Naive thymus-derived CD4-positive, alpha-beta T cell (primary cell): Measurements from ENCODE around the gene TTLL9. TPM values are rescaled to one million over a fixed set of nuclear protein-coding genes. Genes with fewer than 3 reads are reported as not detected.
"Not testable (repeated sequence)": the region's sequence is repeated elsewhere in the genome, so short reads cannot be mapped to it uniquely, and the experiment has no call there.

Experiments used
- ATAC-seq: fragments of 150-1000 bp; cut with Tn5 transposase; 2 replicates; pipeline ENCODE4 v1.10.0; 2021; ENCODE audit warnings: mild to moderate bottlenecking, moderate library complexity
- CTCF ChIA-PET: fragments of 350-600 bp; sonication (Branson Sonifier 250); formaldehyde crosslinking; loops from one replicate; lab custom pipeline; 2021; ENCODE audit warnings: antibody characterized with exemption; lab: Charles Lee
- POLR2A ChIA-PET: fragments of 350-600 bp; sonication (Branson Sonifier 250); formaldehyde crosslinking; loops from one replicate; lab custom pipeline; 2021; ENCODE audit warnings: antibody characterized with exemption, inconsistent platforms; lab: Charles Lee
- DNase-seq, 9 donors: peaks; one replicate each; pipeline versions ENCODE4 v3.0.0 to v3.0.0-alpha.2; 2020 to 2022; ENCODE audit warnings: mixed read lengths in 1 of 9
- H3K27ac ChIP-seq: one replicate; pipeline ENCODE4 v1.7.0; 2013; ENCODE audit warnings: mild to moderate bottlenecking, low read depth, low read length, moderate library complexity
- H3K27me3 ChIP-seq, 2 donors: one replicate each; pipeline ENCODE4 v1.7.0; 2013; ENCODE audit warnings: low read length in 2 of 2, mild to moderate bottlenecking in 2 of 2, moderate library complexity in 2 of 2; ENCODE audit not compliant: control insufficient read depth in 2 of 2, insufficient read depth in 2 of 2
- H3K36me3 ChIP-seq, 3 experiments: 1 replicate in 2 of 3; 2 replicates in 1 of 3; pipeline ENCODE4 v1.7.0; 2013; ENCODE audit warnings: low read length in 3 of 3, mild to moderate bottlenecking in 3 of 3, moderate library complexity in 1 of 3; ENCODE audit not compliant: insufficient read depth in 3 of 3, control insufficient read depth in 2 of 3
- H3K4me1 ChIP-seq, 2 donors: one replicate each; pipeline ENCODE4 v1.7.0; 2013; ENCODE audit warnings: low read length in 2 of 2, mild to moderate bottlenecking in 2 of 2, moderate library complexity in 1 of 2; ENCODE audit not compliant: control insufficient read depth in 2 of 2, insufficient read depth in 2 of 2
- H3K4me3 ChIP-seq: 2 replicates; pipeline ENCODE4 v1.7.0; 2013; ENCODE audit warnings: mild to moderate bottlenecking, low read length
- H3K9me3 ChIP-seq, 3 experiments: 1 replicate in 2 of 3; 2 replicates in 1 of 3; pipeline ENCODE4 v1.7.0; 2013; ENCODE audit warnings: low read length in 3 of 3; ENCODE audit not compliant: control insufficient read depth in 2 of 3
- H3K27ac Mint-ChIP-seq, 9 donors: one replicate each; pipeline ENCODE4 v1.8.0; 2020 to 2022; ENCODE audit warnings: mixed read lengths in 9 of 9, mild to moderate bottlenecking in 8 of 9, moderate library complexity in 5 of 9, inconsistent platforms in 2 of 9
- H3K27me3 Mint-ChIP-seq, 5 donors: one replicate each; pipeline ENCODE4 v1.8.0; 2021 to 2022; ENCODE audit warnings: mixed read lengths in 5 of 5, mild to moderate bottlenecking in 1 of 5
- H3K36me3 Mint-ChIP-seq, 5 donors: one replicate each; pipeline ENCODE4 v1.8.0; 2020 to 2022; ENCODE audit warnings: mixed read lengths in 5 of 5, mild to moderate bottlenecking in 3 of 5, inconsistent platforms in 1 of 5
- H3K4me1 Mint-ChIP-seq, 7 donors: one replicate each; pipeline ENCODE4 v1.8.0; 2020 to 2022; ENCODE audit warnings: mixed read lengths in 7 of 7, mild to moderate bottlenecking in 3 of 7, inconsistent platforms in 1 of 7
- H3K4me3 Mint-ChIP-seq, 10 donors: one replicate each; pipeline ENCODE4 v1.8.0; 2020 to 2022; ENCODE audit warnings: mild to moderate bottlenecking in 10 of 10, mixed read lengths in 10 of 10, moderate library complexity in 6 of 10, inconsistent platforms in 2 of 10
- H3K9me3 Mint-ChIP-seq, 11 donors: one replicate each; pipeline ENCODE4 v1.8.0; 2020 to 2022; ENCODE audit warnings: mixed read lengths in 11 of 11, mild to moderate bottlenecking in 4 of 11, inconsistent platforms in 1 of 11, moderate library complexity in 1 of 11
- intact Hi-C, 2 donors: fragments of 100-400 bp; cut with micrococcal nuclease; formaldehyde crosslinking; loops; one replicate each; pipeline ENCODE4 v1.15.1; 2023
- polyA plus RNA-seq, 2 donors: library from polyadenylated mRNA; unstranded; fragments of 300-500 nt; fragmentation: Illumina TruSeq; gene quantifications; one replicate each; pipeline ENCODE4 v1.2.3, GENCODE V29; 2021
- total RNA-seq, 6 experiments: library from RNA in 5 of 6; stranded (reverse) in 5 of 6; gene quantifications; 1 replicate in 5 of 6; 2 replicates in 1 of 6; pipeline ENCODE4 v1.2.3 and lab custom pipeline; 2021 to 2026

Gene TTLL9
- total and polyA plus RNA-seq, 7 experiments from 2014 or later, result not detected

DNA sequence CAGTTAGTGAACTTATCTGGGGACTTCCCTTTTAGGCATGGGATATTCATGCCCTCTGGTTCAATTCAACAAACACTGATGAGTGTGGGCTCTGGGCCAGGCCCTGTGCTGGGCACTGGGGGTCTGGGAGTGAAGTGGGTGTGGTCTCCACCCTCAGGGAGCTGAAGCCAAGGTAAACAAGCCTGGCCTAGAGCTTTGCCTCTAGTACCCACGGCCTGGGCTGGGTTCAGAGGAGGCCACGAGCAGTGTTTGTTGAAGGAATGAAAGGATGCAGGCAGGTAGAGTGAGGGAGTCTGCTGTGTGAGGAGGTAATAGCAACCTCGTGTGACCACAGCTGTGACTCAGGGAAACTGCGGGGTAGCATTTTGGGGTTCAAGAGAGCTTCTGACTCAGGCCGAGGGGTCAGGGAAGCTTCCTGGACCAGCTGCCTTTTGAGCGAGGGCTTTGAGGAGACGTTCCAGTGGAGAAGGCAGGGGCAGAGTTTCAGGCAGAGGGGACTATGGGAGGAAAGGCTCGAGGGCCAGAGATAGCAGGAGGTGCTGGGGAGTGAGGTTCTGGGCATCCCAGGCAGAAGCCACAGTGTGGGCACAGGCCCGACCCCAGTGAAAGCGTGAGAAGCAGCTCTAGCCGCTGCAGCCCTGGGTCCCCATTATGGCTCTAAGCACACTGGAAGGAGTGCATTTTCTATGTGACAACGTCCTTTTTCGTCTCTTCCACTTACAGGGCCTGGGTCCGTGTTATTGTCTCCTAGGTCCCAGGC, 45.7 kb upstream of the TTLL9 start:
- no peak overlapping the region for H3K4me3 Mint-ChIP-seq
- Histone ChIP-seq H3K27me3 (no peaks in the 10 kb centered on the region), H3K4me1 (peaks cover 0 to 4% of the 10 kb centered on the region in 2 donors), H3K36me3 (no peaks in the 10 kb centered on the region), H3K4me3 (no peak overlapping the region), H3K9me3 (no peaks in the 10 kb centered on the region), H3K27ac (no peak overlapping the region)
- ATAC-seq (no peak), DNase-seq (no peak)
- H3K27me3 Mint-ChIP-seq, result peaks cover 0 to 4% (median 0%) of the 10 kb centered on the region in 5 donors
- no peaks in the 10 kb centered on the region for H3K36me3 Mint-ChIP-seq
- ChIA-PET POLR2A (no interaction called here), CTCF (interaction anchor here (1.2 to 3.4 kb wide), 2 partner anchors 127 to 206 kb away, joined by 3 to 35 read pairs; partner anchors contain the start of gene PDRG1)
- H3K4me1 Mint-ChIP-seq, result peaks cover 0 to 9% (median 0%) of the 10 kb centered on the region in 7 donors
- H3K9me3 Mint-ChIP-seq, result no peaks in the 10 kb centered on the region
- no peak overlapping the region for H3K27ac Mint-ChIP-seq
- intact Hi-C loops, result no loop called here

DNA sequence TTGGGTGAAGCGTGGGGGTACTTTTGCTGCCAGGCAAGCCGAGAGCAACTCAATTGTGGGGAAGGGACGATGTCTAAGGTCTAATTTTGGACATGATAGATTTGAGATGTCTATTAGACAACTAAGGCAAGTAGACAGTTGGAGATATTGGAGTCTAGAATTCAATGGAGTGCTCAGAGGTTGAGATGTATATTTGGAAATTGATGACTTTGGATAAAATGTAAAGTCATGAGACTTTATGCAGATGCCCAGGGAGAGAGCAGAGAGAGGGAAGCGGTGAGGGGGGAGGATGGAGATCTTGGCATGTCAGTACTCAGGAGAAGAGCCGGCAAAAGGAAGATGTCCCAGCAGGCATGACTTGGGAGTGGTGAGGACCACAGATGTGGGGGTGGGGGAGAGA, 44.4 kb upstream of the TTLL9 start:
- ChIA-PET CTCF (no interaction called here), POLR2A (no interaction called here)
- H3K9me3 Mint-ChIP-seq, result no peaks in the 10 kb centered on the region

DNA sequence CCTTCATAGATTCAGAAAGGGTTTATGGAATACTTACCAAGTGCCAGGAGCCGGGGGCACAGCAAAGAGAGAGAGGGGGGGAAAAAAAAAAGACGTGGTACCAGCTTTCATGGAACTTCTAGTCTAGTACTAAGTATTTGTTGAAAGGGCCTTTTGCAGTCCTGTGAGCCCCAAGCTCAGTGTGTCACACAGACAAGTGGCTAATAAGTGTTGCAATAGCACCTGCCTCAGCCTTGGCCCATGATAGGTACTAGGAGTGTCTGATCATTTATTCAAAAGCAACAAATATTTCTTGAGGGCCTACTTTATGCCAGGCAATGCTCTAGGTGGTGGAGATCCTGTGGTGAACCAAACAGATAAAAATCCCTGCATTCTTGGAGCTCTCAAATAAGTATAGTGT, 43.4 kb upstream of the TTLL9 start:
- peaks cover 0 to 9% (median 0%) of the 10 kb centered on the region in 7 donors for H3K4me1 Mint-ChIP-seq
- ChIA-PET POLR2A (no interaction called here), CTCF (no interaction called here)
- H3K27me3 Mint-ChIP-seq, result peaks cover 0 to 3% (median 0%) of the 10 kb centered on the region in 5 donors
- H3K9me3 ChIP-seq, result no peaks in the 10 kb centered on the region
- no peaks in the 10 kb centered on the region for H3K36me3 ChIP-seq
- H3K27ac Mint-ChIP-seq, result no peak overlapping the region
- DNase-seq, result no peak
- no peak for ATAC-seq
- no peak overlapping the region for H3K4me3 ChIP-seq
- intact Hi-C loops, result no loop called here
- no peaks in the 10 kb centered on the region for H3K9me3 Mint-ChIP-seq
- no peak overlapping the region for H3K4me3 Mint-ChIP-seq
- no peaks in the 10 kb centered on the region for H3K27me3 ChIP-seq
- H3K4me1 ChIP-seq, result peaks cover 0 to 4% of the 10 kb centered on the region in 2 donors
- H3K27ac ChIP-seq, result no peak overlapping the region
- no peaks in the 10 kb centered on the region for H3K36me3 Mint-ChIP-seq

More for the DNA sequence above, 44.4 kb upstream of the TTLL9 start:
- no peak for DNase-seq
- Histone ChIP-seq H3K9me3 (no peaks in the 10 kb centered on the region), H3K36me3 (no peaks in the 10 kb centered on the region), H3K4me3 (no peak overlapping the region), H3K27ac (no peak overlapping the region), H3K4me1 (peaks cover 0 to 4% of the 10 kb centered on the region in 2 donors), H3K27me3 (no peaks in the 10 kb centered on the region)
- intact Hi-C loops, result no loop called here
- no peaks in the 10 kb centered on the region for H3K36me3 Mint-ChIP-seq
- peaks cover 0 to 9% (median 0%) of the 10 kb centered on the region in 7 donors for H3K4me1 Mint-ChIP-seq
- no peak for ATAC-seq
- no peak overlapping the region for H3K27ac Mint-ChIP-seq
- peaks cover 0 to 4% (median 0%) of the 10 kb centered on the region in 5 donors for H3K27me3 Mint-ChIP-seq
- H3K4me3 Mint-ChIP-seq, result no peak overlapping the region

DNA sequence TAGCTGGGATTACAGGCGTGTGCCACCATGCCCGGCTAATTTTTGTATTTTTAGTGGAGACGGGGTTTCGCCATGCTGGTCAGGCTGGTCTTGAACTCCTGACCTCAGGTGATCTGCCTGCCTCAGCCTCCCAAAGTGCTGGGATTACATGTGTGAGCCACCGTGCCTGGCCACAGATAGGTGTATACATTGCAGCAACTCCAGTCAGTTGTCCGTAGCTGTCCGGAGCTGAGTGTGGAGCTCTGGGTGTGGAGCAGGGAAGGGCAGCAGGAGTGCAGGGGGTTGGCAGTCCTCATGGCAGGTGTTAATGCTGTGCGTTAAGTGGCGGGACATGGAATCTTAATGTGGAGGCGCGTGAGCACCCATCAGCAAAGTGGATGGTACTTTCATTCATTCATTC, 42.4 kb upstream of the TTLL9 start:
- CTCF ChIA-PET, H3K36me3 ChIP-seq, H3K36me3 Mint-ChIP-seq: not testable (repeated sequence)

DNA sequence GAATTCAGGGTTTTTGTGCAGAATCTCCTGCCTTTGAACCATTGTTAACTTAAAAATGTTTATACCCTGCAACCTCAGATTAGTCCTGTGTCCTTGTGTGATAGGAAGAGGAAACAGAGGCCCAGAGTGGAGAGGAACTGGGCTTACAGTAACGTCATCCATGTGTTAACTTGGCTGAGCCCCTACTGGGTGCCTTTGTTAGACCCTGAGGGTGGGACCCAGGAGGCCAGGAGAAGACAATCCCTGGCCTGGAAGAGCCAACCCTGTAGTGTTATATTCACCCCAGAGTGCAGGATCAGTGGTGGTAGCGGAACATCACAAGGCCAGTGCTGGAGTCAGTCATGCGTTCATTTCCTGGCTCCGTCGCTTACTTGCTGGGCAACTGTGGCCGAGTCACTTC, 40.7 kb upstream of the TTLL9 start:
- DNase-seq (no peak), ATAC-seq (no peak)
- Mint-ChIP-seq H3K36me3 (no peaks in the 10 kb centered on the region), H3K9me3 (no peaks in the 10 kb centered on the region), H3K27ac (no peak overlapping the region), H3K4me1 (peaks cover 0 to 4% (median 0%) of the 10 kb centered on the region in 7 donors), H3K27me3 (peaks cover 0 to 4% (median 0%) of the 10 kb centered on the region in 5 donors), H3K4me3 (no peak overlapping the region)
- ChIA-PET CTCF (no interaction called here), POLR2A (no interaction called here)
- H3K36me3 ChIP-seq, result no peaks in the 10 kb centered on the region
- no peak overlapping the region for H3K4me3 ChIP-seq
- no peaks in the 10 kb centered on the region for H3K27me3 ChIP-seq
- no peaks in the 10 kb centered on the region for H3K4me1 ChIP-seq
- intact Hi-C loops, result no loop called here
- no peaks in the 10 kb centered on the region for H3K9me3 ChIP-seq
- H3K27ac ChIP-seq, result no peak overlapping the region

More for the DNA sequence above, 42.4 kb upstream of the TTLL9 start:
- ATAC-seq, H3K27me3 Mint-ChIP-seq, H3K4me1 ChIP-seq, H3K4me1 Mint-ChIP-seq, H3K9me3 ChIP-seq, H3K4me3 Mint-ChIP-seq, H3K27me3 ChIP-seq, H3K27ac ChIP-seq, H3K27ac Mint-ChIP-seq, H3K4me3 ChIP-seq, intact Hi-C loops, POLR2A ChIA-PET, DNase-seq, H3K9me3 Mint-ChIP-seq: not testable (repeated sequence)

DNA sequence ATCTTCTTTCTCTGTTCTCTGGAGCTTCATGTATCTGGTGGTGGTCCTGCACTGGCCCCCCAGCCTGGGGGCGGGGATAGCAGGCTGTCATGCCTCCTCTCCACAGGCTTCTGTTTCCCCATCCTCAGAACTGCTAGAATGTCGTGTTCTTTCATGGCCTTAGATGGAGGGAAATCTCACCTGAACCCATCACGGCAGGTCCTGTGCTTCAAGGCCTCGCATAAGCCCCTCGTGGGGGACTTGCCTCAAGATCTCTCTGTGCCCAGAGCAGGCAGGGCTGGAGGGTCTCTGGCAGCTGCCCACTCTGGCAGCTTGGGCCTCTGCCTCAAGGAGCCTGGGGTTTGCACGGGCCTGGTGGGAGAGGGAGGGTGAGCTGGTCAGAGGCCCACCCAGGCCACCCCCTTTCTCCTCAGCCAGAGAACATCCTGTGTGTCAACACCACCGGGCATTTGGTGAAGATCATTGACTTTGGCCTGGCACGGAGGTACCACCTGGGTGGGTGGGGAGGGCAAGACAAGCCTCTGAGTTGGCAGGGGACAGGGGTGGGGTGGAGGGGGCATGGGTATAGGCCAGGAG, 39.9 kb upstream of the TTLL9 start:
- no peaks in the 10 kb centered on the region for H3K9me3 Mint-ChIP-seq
- peaks cover 0 to 4% (median 0%) of the 10 kb centered on the region in 5 donors for H3K27me3 Mint-ChIP-seq
- H3K36me3 ChIP-seq, result no peaks in the 10 kb centered on the region
- H3K4me3 ChIP-seq, result no peak overlapping the region
- DNase-seq (no peak), ATAC-seq (no peak)
- POLR2A ChIA-PET, result no interaction called here
- no peaks in the 10 kb centered on the region for H3K27me3 ChIP-seq
- H3K27ac Mint-ChIP-seq, result no peak overlapping the region
- no peaks in the 10 kb centered on the region for H3K36me3 Mint-ChIP-seq
- H3K4me1 ChIP-seq, result no peaks in the 10 kb centered on the region
- no peaks in the 10 kb centered on the region for H3K9me3 ChIP-seq
- H3K4me1 Mint-ChIP-seq, result peaks cover 0 to 4% (median 0%) of the 10 kb centered on the region in 7 donors
- intact Hi-C loops, result no loop called here
- CTCF ChIA-PET, result no interaction called here
- H3K4me3 Mint-ChIP-seq, result no peak overlapping the region
- no peak overlapping the region for H3K27ac ChIP-seq

DNA sequence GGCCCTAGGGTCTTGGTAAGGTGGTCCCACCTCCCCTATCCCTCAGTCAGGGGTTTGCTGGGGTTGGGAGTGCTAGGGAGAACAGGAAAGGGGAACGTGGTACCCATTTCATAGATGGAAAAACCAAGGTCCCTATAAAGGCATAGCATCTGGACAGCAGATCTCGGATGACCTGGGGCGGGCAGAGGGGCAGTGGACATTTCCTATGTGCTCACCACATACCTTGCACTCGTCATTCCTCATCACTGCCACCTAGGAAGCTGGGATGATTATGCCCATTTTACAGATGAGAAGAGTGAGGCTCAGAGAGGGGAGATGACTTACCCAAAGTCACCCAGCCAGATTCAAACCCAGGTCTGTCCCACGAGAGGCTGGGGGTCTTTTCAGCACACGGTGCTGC, 39.2 kb upstream of the TTLL9 start:
- Histone ChIP-seq H3K9me3 (no peaks in the 10 kb centered on the region), H3K27me3 (no peaks in the 10 kb centered on the region), H3K36me3 (no peaks in the 10 kb centered on the region), H3K27ac (no peak overlapping the region), H3K4me1 (no peaks in the 10 kb centered on the region), H3K4me3 (no peak overlapping the region)
- intact Hi-C loops, result no loop called here
- Mint-ChIP-seq H3K9me3 (no peaks in the 10 kb centered on the region), H3K4me1 (peaks cover 0 to 5% (median 0%) of the 10 kb centered on the region in 7 donors), H3K36me3 (no peaks in the 10 kb centered on the region), H3K4me3 (no peak overlapping the region), H3K27ac (no peak overlapping the region), H3K27me3 (peaks cover 0 to 4% (median 0%) of the 10 kb centered on the region in 5 donors)
- ChIA-PET POLR2A (no interaction called here), CTCF (no interaction called here)
- DNase-seq, result no peak
- ATAC-seq, result no peak
